Mesodermal cell (in vitro differentiated cells): Measurements from ENCODE around the gene MAPK10.

ENCODE experiments used
- H3K27ac ChIP-seq: 2 replicates; pipeline ENCODE4 v1.7.0; 2013; ENCODE audit warnings: mild to moderate bottlenecking, low read depth, low read length, moderate library complexity; ENCODE audit not compliant: severe bottlenecking
- H3K36me3 ChIP-seq: 2 replicates; pipeline ENCODE4 v1.7.1; 2013; ENCODE audit warnings: mild to moderate bottlenecking, low read length, moderate library complexity; ENCODE audit not compliant: control insufficient read depth, insufficient read depth
- H3K4me1 ChIP-seq: one replicate; pipeline ENCODE4 v1.7.1; 2013; ENCODE audit warnings: mild to moderate bottlenecking, low read length; ENCODE audit not compliant: insufficient read depth, control insufficient read depth, poor library complexity, severe bottlenecking
- H3K4me3 ChIP-seq: 2 replicates; pipeline ENCODE4 v1.7.0; 2013; ENCODE audit warnings: low read length, control low read depth, mild to moderate bottlenecking; ENCODE audit not compliant: insufficient read depth, poor library complexity, severe bottlenecking; ENCODE audit errors: extremely low read depth
- H3K9me3 ChIP-seq: 2 replicates; pipeline ENCODE4 v1.7.1; 2013; ENCODE audit warnings: mild to moderate bottlenecking, low read length, moderate library complexity; ENCODE audit not compliant: control insufficient read depth
- WGBS, 2 experiments: methylation state at CpG; one replicate each; pipeline ENCODE4 v1.1.5; 2013; ENCODE audit warnings: missing lambda C conversion rate in 2 of 2; ENCODE audit not compliant: insufficient coverage in 2 of 2; 5-methylcytosine and 5-hydroxymethylcytosine counted together

Gene MAPK10

GRCh38 chr4:85964298-85964697 is 395.6 kb downstream of the MAPK10 start:
- no peaks in the 10 kb centered on the region for H3K9me3 ChIP-seq
- no peak overlapping the region for H3K27ac ChIP-seq
- H3K4me3 ChIP-seq: no peak overlapping the region
- H3K36me3 ChIP-seq: no peaks in the 10 kb centered on the region
- H3K4me1 ChIP-seq: peaks cover 4% of the 10 kb centered on the region

GRCh38 chr4:85963231-85963630 is 396.6 kb downstream of the MAPK10 start:
- peaks cover 4% of the 10 kb centered on the region for H3K4me1 ChIP-seq
- no peak overlapping the region for H3K27ac ChIP-seq
- no peaks in the 10 kb centered on the region for H3K9me3 ChIP-seq
- no peaks in the 10 kb centered on the region for H3K36me3 ChIP-seq
- no CpG with 5 or more reads among the region's 1 CpG for WGBS, 2 experiments
- H3K4me3 ChIP-seq: no peak overlapping the region

GRCh38 chr4:85961887-85962286 is 398.0 kb downstream of the MAPK10 start:
- H3K36me3 ChIP-seq: no peaks in the 10 kb centered on the region
- H3K4me3 ChIP-seq: no peak overlapping the region
- 83% methylated on average over 1 of the region's 4 CpGs; no CpG with 5 or more reads in 1 of the 2 experiments for WGBS, 2 experiments

GRCh38 chr4:85956293-85956945 is 403.4 kb downstream of the MAPK10 start:
- no peak overlapping the region for H3K4me3 ChIP-seq
- no peaks in the 10 kb centered on the region for H3K9me3 ChIP-seq
- no peaks in the 10 kb centered on the region for H3K36me3 ChIP-seq
- H3K4me1 ChIP-seq: peaks cover 7% of the 10 kb centered on the region
- no peak overlapping the region for H3K27ac ChIP-seq
- 95 to 96% methylated on average over 8 to 16 of the region's 17 CpGs for WGBS, 2 experiments

More at GRCh38 chr4:85961887-85962286, 398.0 kb downstream of the MAPK10 start:
- no peaks in the 10 kb centered on the region for H3K9me3 ChIP-seq
- H3K4me1 ChIP-seq: no peaks in the 10 kb centered on the region
- H3K27ac ChIP-seq: no peak overlapping the region

- no peak overlapping the region for H3K27ac ChIP-seq
- H3K4me1 ChIP-seq: peaks cover 7% of the 10 kb centered on the region
- H3K4me3 ChIP-seq: no peak overlapping the region
- no peaks in the 10 kb centered on the region for H3K9me3 ChIP-seq
- no peaks in the 10 kb centered on the region for H3K36me3 ChIP-seq
Observed at GRCh38 chr4:85955620-85956292, 404.1 kb downstream of the MAPK10 start.

- Histone ChIP-seq H3K9me3 (no peaks in the 10 kb centered on the region), H3K4me3 (no peak overlapping the region), H3K27ac (peak overlapping the region; percentile 38), H3K36me3 (no peaks in the 10 kb centered on the region), H3K4me1 (peaks cover 7% of the 10 kb centered on the region)
- WGBS, 2 experiments: 74 to 84% methylated on average over 2 to 3 of the region's 3 CpGs
Observed at GRCh38 chr4:85953651-85954018, 406.2 kb downstream of the MAPK10 start.

- 75 to 77% methylated on average over 3 of the region's 3 CpGs for WGBS, 2 experiments
- Histone ChIP-seq H3K36me3 (no peaks in the 10 kb centered on the region), H3K4me1 (peaks cover 7% of the 10 kb centered on the region), H3K9me3 (no peaks in the 10 kb centered on the region), H3K27ac (peak overlapping the region; percentile 38), H3K4me3 (no peak overlapping the region)
Observed at GRCh38 chr4:85952972-85953650, 406.7 kb downstream of the MAPK10 start.

GRCh38 chr4:85952528-85952927 is 407.3 kb downstream of the MAPK10 start:
- no peak overlapping the region for H3K27ac ChIP-seq

GRCh38 chr4:85951099-85951498 is 408.8 kb downstream of the MAPK10 start:
- Histone ChIP-seq H3K4me1 (peaks cover 7% of the 10 kb centered on the region), H3K36me3 (no peaks in the 10 kb centered on the region), H3K4me3 (no peak overlapping the region), H3K27ac (no peak overlapping the region), H3K9me3 (no peaks in the 10 kb centered on the region)
- WGBS, 2 experiments: 92 to 100% methylated on average over 3 of the region's 3 CpGs

More at GRCh38 chr4:85952528-85952927, 407.3 kb downstream of the MAPK10 start:
- Histone ChIP-seq H3K9me3 (no peaks in the 10 kb centered on the region), H3K4me1 (peaks cover 7% of the 10 kb centered on the region), H3K4me3 (no peak overlapping the region), H3K36me3 (no peaks in the 10 kb centered on the region)
- WGBS, 2 experiments: 100% methylated on average over 1 of the region's 3 CpGs; no CpG with 5 or more reads in 1 of the 2 experiments

GRCh38 chr4:85946821-85947220 is 413.0 kb downstream of the MAPK10 start:
- Histone ChIP-seq H3K4me3 (no peak overlapping the region), H3K4me1 (no peaks in the 10 kb centered on the region), H3K36me3 (no peaks in the 10 kb centered on the region), H3K9me3 (no peaks in the 10 kb centered on the region), H3K27ac (no peak overlapping the region)

GRCh38 chr4:85942107-85942506 is 417.7 kb downstream of the MAPK10 start:
- Histone ChIP-seq H3K4me3 (no peak overlapping the region), H3K27ac (no peak overlapping the region), H3K36me3 (no peaks in the 10 kb centered on the region), H3K9me3 (no peaks in the 10 kb centered on the region), H3K4me1 (no peaks in the 10 kb centered on the region)
- WGBS, 2 experiments: 93 to 100% methylated on average over 1 to 5 of the region's 5 CpGs
